Suprapubic skin (tissue), 4 donors: ENCODE results near the gene R3HCC1L. TPM values are rescaled to one million over a fixed set of nuclear protein-coding genes. Genes with fewer than 3 reads are reported as not detected.

Experiments used
- DNase-seq, 2 donors: peaks; one replicate each; pipeline ENCODE4 v3.0.0-alpha.2; 2019; ENCODE audit warnings: low spot score in 2 of 2
- H3K27ac ChIP-seq: fragments of 200-600 bp; sonication (generic); one replicate; pipeline ENCODE4 v1.5.1; 2019
- H3K27me3 ChIP-seq: fragments of 200-600 bp; sonication (generic); one replicate; pipeline ENCODE4 v1.5.1; 2019
- H3K36me3 ChIP-seq: fragments of 200-600 bp; sonication (generic); one replicate; pipeline ENCODE4 v1.5.1; 2019
- H3K4me1 ChIP-seq: fragments of 200-600 bp; sonication (generic); one replicate; pipeline ENCODE4 v1.5.1; 2019
- H3K4me3 ChIP-seq: fragments of 200-600 bp; sonication (generic); one replicate; pipeline ENCODE4 v1.5.1; 2019; ENCODE audit warnings: mild to moderate bottlenecking
- H3K9me3 ChIP-seq: fragments of 200-600 bp; sonication (generic); one replicate; pipeline ENCODE4 v1.5.1; 2019
- CTCF ChIP-seq, 2 donors: fragments of 200-600 bp in 1 of 2; fragments of 450-650 bp in 1 of 2; sonication (generic) in 1 of 2; IDR thresholded peaks; one replicate each; pipeline ENCODE4 v1.5.1; 2016 to 2019; ENCODE audit warnings: antibody characterized with exemption in 2 of 2, mild to moderate bottlenecking in 1 of 2, moderate library complexity in 1 of 2
- EP300 ChIP-seq: sonication (generic); formaldehyde crosslinking; IDR thresholded peaks from one replicate; pipeline ENCODE4 v1.6.1; 2017; ENCODE audit warnings: antibody characterized with exemption
- POLR2A ChIP-seq, 2 donors: fragments of 450-650 bp; IDR thresholded peaks; one replicate each; pipeline ENCODE4 v1.6.1; 2017; ENCODE audit warnings: antibody characterized with exemption in 2 of 2, mild to moderate bottlenecking in 2 of 2, moderate library complexity in 2 of 2
- POLR2AphosphoS5 ChIP-seq, 3 donors: sonication (generic); formaldehyde crosslinking; IDR thresholded peaks; one replicate each; pipeline ENCODE4 v1.6.1; 2017; ENCODE audit warnings: antibody characterized with exemption in 3 of 3
- WGBS: methylation state at CpG from one replicate; pipeline ENCODE4 v1.1.5; 2018; 5-methylcytosine and 5-hydroxymethylcytosine counted together
- total RNA-seq, 4 donors: library from RNA; depleted of rRNA; stranded (reverse); fragments of >200 nt; gene quantifications; one replicate each; pipeline ENCODE4 v1.1.0, GENCODE V29; 2016

Gene R3HCC1L
- total RNA-seq, 4 donors from 2014 or later: 7.9 to 17.5 (median 9.7) TPM

- Histone ChIP-seq H3K27me3 (no peaks in the 10 kb centered on the region), H3K27ac (no peak overlapping the region), H3K36me3 (peaks cover 31% of the 10 kb centered on the region), H3K4me3 (no peak overlapping the region), H3K9me3 (no peaks in the 10 kb centered on the region), H3K4me1 (peaks cover under 1% of the 10 kb centered on the region)
- 91% methylated on average over 5 of the region's 5 CpGs for WGBS
- DNase-seq: no peak
- TF ChIP-seq CTCF (IDR thresholded peaks at IDR 0.05) (no peak), POLR2AphosphoS5 (IDR thresholded peaks at IDR 0.05) (no peak), EP300 (no peak), POLR2A (IDR thresholded peaks at IDR 0.05) (no peak)
Observed at GRCh38 chr10:98163941-98164340, 29.5 kb downstream of the R3HCC1L start.

- peaks cover 31% of the 10 kb centered on the region for H3K36me3 ChIP-seq
Observed at GRCh38 chr10:98167191-98167590, 32.7 kb downstream of the R3HCC1L start.

GRCh38 chr10:98168147-98168546 is 33.7 kb downstream of the R3HCC1L start:
- Histone ChIP-seq H3K9me3 (no peaks in the 10 kb centered on the region), H3K36me3 (peaks cover 31% of the 10 kb centered on the region)

More at GRCh38 chr10:98167191-98167590, 32.7 kb downstream of the R3HCC1L start:
- 83% methylated on average over 2 of the region's 2 CpGs for WGBS
- no peak for DNase-seq
- peaks cover 13% of the 10 kb centered on the region for H3K4me1 ChIP-seq
- no peaks in the 10 kb centered on the region for H3K27me3 ChIP-seq
- no peak overlapping the region for H3K4me3 ChIP-seq
- no peaks in the 10 kb centered on the region for H3K9me3 ChIP-seq
- TF ChIP-seq EP300 (no peak), POLR2A (IDR thresholded peaks at IDR 0.05) (no peak), POLR2AphosphoS5 (IDR thresholded peaks at IDR 0.05) (no peak), CTCF (IDR thresholded peaks at IDR 0.05) (no peak)
- no peak overlapping the region for H3K27ac ChIP-seq

GRCh38 chr10:98168766-98169165 is 34.3 kb downstream of the R3HCC1L start:
- H3K9me3 ChIP-seq: no peaks in the 10 kb centered on the region
- WGBS: 86% methylated on average over 3 of the region's 3 CpGs
- H3K27ac ChIP-seq: no peak overlapping the region
- no peak overlapping the region for H3K4me3 ChIP-seq
- H3K27me3 ChIP-seq: no peaks in the 10 kb centered on the region
- DNase-seq: no peak
- H3K4me1 ChIP-seq: peaks cover 19% of the 10 kb centered on the region
- H3K36me3 ChIP-seq: peaks cover 26% of the 10 kb centered on the region
- TF ChIP-seq POLR2AphosphoS5 (IDR thresholded peaks at IDR 0.05) (no peak), CTCF (IDR thresholded peaks at IDR 0.05) (no peak), POLR2A (IDR thresholded peaks at IDR 0.05) (no peak), EP300 (no peak)

More at GRCh38 chr10:98168147-98168546, 33.7 kb downstream of the R3HCC1L start:
- Histone ChIP-seq H3K27ac (no peak overlapping the region), H3K4me3 (no peak overlapping the region), H3K27me3 (no peaks in the 10 kb centered on the region), H3K4me1 (peaks cover 19% of the 10 kb centered on the region)
- WGBS: 93% methylated on average over 7 of the region's 7 CpGs
- no peak for DNase-seq
- no peak for TF ChIP-seq POLR2AphosphoS5 (IDR thresholded peaks at IDR 0.05)
- no peak for TF ChIP-seq CTCF (IDR thresholded peaks at IDR 0.05)
- TF ChIP-seq EP300: no peak
- no peak for TF ChIP-seq POLR2A (IDR thresholded peaks at IDR 0.05)

GRCh38 chr10:98169379-98169778 is 34.9 kb downstream of the R3HCC1L start:
- 89% methylated on average over 2 of the region's 2 CpGs for WGBS
- Histone ChIP-seq H3K27ac (no peak overlapping the region), H3K4me3 (no peak overlapping the region), H3K27me3 (no peaks in the 10 kb centered on the region), H3K4me1 (peaks cover 19% of the 10 kb centered on the region), H3K9me3 (no peaks in the 10 kb centered on the region), H3K36me3 (peaks cover 20% of the 10 kb centered on the region)
- no peak for TF ChIP-seq CTCF (IDR thresholded peaks at IDR 0.05)
- TF ChIP-seq EP300: no peak
- TF ChIP-seq POLR2A (IDR thresholded peaks at IDR 0.05): no peak
- TF ChIP-seq POLR2AphosphoS5 (IDR thresholded peaks at IDR 0.05): no peak
- DNase-seq: no peak
